IPS-18c (cell line): ENCODE measurements around the gene RBBP4.
A peak's percentile ranks its signal among the peaks of the same experiment; 100 is the strongest.
"Not testable (repeated sequence)": the region's sequence is repeated elsewhere in the genome, so short reads cannot be mapped to it uniquely, and the experiment has no call there.

ENCODE experiments used
- H3K4me3 ChIP-seq: 2 replicates; pipeline ENCODE4 v1.7.0; 2013; ENCODE audit warnings: low read depth, mild to moderate bottlenecking, low read length, moderate library complexity; ENCODE audit not compliant: insufficient read depth
- H3K9me3 ChIP-seq: one replicate; pipeline ENCODE4 v1.6.1; 2013; ENCODE audit warnings: mild to moderate bottlenecking, low read length, moderate library complexity; ENCODE audit not compliant: control insufficient read depth, insufficient read depth

RBBP4 gene

DNA sequence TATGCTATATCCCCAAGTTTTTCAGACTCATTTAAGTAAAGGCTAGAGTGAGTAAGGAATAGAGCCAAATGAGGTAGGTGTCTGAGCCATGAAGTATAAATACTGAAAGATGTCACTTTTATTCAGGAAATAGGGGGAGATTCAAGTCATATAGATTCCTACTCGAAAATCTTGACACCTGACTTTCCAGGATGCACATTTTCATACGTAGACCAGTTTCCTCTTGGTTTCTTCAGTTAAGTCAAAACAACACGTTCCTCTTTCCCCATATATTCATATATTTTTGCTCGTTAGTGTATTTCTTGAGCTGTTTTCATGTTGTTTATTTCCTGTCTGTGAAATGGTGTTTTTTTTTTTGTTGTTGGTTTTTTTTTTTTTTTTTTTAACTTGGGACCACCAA is 29.0 kb downstream of the RBBP4 start:
- not testable (repeated sequence) for H3K4me3 ChIP-seq, H3K9me3 ChIP-seq

DNA sequence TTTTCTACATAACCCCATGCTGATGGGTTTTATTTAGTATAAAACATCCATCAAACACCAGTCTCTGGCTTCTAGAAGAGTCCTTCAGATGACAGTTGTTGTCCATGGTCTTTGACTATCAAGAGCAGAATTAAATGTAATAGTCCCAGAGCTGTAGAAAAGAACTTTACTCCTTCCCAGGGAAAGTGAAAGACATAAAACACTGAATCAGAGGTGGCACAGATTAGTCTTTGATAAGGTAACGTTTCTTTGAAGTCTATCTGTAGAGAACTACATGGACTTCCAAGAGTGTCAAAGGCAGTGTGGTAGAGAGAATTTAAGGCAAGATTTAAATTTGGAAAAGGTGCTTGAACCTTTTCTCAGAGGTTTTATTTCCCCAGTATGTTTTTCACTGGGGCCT is 29.6 kb downstream of the RBBP4 start:
- Histone ChIP-seq H3K4me3 (no peak overlapping the region), H3K9me3 (no peaks in the 10 kb centered on the region)

DNA sequence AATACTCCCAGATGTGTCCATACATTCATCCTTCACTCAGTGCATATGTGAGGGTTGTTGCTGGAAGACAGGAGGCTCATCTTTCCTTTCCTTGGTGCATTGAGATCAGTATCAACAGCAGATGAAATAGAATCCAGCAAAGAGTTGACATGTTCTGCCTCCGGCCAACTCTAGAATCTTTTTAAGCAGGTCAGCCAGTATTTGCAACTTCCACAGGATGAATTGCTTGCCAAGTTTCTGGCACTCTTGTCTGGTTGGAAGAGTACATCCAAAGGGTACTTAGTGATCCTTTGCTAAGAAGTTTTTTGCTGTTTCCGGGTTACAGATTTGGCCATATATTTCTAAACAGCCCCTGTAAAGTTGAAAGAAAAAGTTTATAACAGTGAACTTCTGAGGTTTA is 30.5 kb downstream of the RBBP4 start:
- H3K4me3 ChIP-seq: no peak overlapping the region
- no peaks in the 10 kb centered on the region for H3K9me3 ChIP-seq

DNA sequence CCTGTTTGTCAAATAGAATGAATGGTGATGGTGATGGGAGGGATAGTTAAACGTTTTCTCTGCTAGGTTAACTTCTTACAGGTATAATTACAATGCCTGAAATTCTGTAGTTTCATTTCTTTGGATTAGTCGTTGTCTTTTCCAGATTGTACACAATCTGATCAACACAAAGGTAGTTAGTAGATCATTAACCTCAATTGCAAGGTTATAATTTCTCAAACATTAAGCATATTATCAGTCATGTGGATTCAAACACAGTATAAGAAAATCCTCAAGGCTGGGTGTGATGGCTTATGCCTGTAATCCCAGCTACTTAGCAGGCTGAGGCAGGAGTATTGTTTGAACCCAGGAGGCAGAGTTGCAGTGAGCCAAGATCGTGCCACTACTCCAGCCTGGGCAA is 31.0 kb downstream of the RBBP4 start:
- no peak overlapping the region for H3K4me3 ChIP-seq
- H3K9me3 ChIP-seq: no peaks in the 10 kb centered on the region

DNA sequence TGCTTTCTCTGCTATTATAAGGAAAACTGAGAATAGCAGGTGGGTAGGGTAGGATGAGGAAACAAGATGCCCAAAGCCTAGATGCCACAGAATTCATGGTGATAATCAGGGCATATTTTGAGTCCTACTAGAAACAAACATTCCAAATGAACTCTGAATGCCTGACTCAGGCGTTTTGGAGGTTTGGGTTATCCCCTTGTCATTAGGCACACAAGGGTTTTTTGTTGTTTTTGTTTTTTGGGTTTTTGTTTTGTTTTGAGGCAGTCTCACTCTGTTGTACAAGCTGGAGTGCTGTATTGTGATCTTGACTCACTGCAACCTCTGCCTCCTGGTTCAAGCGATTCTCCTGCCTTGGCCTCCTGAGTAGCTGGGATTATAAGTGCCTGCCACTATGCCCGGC is 32.4 kb downstream of the RBBP4 start:
- Histone ChIP-seq H3K9me3 (no peaks in the 10 kb centered on the region), H3K4me3 (no peak overlapping the region)

DNA sequence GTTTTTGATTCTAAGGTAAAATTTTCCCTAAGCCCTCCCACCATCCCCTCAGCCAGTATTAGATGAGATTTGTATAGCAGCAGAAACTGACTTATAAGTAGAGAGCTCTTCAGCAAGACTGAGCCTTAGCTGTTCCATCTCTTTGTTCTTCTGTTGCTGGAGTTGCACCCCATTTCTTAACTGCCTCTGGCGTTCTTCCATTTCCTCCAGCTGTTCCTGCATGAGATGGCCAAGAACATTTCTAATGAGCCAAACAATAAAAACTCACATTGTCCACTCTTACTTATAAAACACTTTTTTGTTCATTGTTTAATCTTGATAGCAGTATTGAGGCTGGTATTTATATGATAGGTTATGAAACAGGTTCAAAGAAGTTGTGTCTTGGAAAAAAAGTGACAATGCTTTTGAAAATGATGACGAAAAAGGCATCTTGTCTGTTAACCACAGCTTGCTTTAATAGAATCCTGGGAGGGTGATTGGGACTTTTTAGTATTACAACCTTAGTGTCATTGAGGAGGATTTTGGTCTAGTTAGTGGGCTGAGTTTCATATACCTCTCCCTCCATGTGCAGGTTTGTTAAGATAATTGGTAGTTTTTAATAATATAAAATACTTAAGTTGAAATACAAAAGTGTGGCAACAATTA is 33.3 kb downstream of the RBBP4 start:
- H3K9me3 ChIP-seq: no peaks in the 10 kb centered on the region
- H3K4me3 ChIP-seq: no peak overlapping the region

DNA sequence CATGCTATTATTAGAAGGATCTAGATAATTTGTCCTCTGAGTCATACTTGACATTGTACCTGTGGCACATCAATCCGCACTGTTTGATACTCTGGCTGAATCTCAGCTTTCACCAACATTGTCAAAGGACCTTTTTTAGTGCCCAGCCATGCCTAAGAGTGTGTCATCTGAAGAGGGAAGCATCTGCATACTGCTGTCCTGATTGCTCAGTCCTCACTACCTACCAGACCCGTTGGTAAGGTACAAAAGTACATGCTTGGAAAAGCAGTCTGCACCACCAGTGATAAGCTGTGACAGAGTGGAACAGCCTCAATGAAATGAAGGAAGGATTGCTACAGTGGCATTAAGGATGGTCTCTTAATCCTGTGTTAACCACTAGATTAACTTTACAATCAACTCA is 34.5 kb downstream of the RBBP4 start:
- no peaks in the 10 kb centered on the region for H3K9me3 ChIP-seq
- H3K4me3 ChIP-seq: no peak overlapping the region

DNA sequence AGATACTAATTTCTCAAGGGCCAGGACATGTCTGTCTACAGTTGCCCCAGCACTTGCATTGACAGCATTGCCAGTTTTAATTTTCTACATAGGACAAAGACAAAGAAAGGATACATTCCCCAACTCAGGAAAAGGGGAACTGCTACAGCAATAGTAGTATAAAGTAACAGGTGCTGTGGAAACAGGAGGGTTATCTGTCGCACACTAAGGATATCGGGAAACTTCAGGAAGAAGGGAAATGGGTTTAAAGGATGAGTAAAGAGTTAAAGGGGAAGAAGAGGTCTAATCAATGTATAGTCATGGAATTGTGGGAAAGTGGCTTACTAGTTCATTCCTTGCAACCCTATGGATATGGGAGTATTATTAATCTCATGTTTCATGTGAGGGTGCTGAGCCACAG is 35.4 kb downstream of the RBBP4 start:
- Histone ChIP-seq H3K9me3 (no peaks in the 10 kb centered on the region), H3K4me3 (no peak overlapping the region)

DNA sequence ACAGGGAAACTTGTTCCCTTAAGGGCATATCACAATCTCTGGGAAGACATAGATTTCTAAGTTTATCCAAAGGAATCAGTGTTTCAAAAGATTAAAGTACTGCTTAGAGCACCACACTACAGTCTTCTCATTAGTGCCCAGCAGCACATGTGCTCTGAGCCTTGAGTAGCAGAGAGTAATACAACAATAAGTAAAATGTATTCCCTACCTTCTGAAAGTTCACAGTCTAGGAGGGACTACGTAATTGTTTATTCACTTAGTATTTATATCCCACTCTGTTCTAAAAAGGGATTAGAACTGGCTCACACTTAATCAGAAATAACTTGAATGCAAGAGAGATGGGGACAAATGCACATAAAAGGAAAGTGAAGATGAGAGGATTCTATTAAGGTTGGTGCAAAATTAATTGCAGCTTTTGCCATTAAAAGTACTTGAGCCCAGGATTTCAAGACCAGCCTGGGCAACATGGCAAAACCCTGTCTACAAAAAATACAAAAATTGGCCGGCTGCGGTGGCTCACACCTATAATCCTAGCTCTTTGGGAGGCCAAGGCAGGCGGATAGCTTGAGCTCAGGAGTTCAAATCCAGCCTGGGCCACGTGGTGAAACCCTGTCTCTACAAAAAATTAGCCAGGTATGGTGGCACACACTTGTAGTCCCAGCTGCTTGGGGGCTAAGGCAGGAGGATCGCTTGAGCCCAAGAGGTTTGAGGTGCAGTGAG is 42.6 kb downstream of the RBBP4 start:
- H3K4me3 ChIP-seq: no peak overlapping the region
- no peaks in the 10 kb centered on the region for H3K9me3 ChIP-seq

DNA sequence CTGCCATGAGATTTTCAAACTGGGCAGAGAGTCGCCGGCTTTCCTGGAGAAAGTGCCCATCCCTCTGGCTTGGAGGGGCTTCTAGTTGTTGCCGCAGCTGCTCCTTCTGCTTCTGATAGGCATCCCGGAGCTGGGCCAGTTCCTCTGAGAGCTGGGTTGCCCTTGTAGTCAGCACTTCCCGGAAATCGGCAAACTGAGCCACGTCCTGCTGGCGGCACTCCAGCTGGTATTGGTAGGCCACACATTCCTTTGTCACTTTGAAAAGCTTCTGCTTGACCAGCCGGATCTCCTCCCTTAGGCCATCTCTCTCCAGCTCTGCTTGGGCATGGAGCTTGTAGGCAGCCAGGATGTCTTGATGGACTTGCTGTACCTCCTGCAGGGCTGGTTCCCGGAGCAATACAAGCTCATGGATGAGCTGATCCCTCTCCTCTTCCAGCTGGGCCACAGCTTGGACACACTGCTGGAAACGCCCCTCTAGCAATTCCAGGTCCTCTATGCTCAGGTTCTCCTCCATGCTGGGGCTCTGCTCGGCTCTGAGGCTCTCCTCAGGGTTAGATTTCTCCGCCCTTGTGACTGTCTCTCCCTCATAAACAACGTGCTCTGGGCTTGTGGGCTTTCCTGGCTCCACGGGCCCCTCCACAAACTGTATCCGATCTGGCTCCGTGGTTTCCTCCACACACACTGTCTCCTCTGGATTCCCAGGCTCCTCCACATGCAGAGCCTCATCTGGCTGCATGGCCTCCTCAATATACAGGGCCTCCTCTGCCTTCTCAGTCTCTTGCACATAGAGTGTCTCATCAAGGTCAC is 44.3 kb downstream of the RBBP4 start:
- no peaks in the 10 kb centered on the region for H3K9me3 ChIP-seq
- no peak overlapping the region for H3K4me3 ChIP-seq

DNA sequence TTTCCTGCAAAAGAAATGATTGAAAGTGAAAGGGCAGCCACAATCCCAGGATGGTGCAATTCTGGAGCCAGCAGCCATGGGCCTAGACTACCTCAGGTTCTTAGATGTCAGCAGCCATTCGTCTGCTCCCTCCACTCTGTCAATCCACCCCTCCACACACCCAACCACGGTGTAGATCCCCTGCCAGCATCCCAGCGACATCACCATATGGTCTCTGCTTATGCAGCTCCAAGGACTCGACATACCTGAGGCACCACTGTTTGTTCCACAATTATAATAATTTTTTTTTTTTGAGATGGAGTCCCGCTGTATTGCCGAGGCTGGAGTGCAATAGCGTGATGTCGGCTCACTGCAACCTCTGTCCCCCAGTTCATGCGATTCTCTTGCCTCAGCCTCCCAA is 45.0 kb downstream of the RBBP4 start:
- Histone ChIP-seq H3K9me3 (no peaks in the 10 kb centered on the region), H3K4me3 (no peak overlapping the region)

DNA sequence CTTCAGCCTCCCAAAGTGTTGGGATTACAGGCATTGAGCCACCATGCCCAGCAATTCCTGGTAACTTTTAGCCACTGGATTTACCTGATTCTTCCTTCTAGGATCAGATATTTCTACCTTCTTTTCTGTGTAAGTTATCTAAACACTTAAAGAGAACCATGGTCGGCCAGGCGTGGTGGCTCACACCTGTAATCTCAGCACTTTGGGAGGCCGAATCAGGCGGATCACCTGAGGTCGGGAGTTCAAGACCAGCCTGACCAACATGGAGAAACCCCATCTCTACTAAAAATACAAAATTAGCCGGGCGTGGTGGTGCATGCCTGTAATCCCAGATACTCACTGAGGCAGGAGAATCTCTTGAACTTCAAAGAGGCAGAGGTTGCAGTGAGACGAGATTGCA is 46.0 kb downstream of the RBBP4 start:
- not testable (repeated sequence) for H3K4me3 ChIP-seq, H3K9me3 ChIP-seq

DNA sequence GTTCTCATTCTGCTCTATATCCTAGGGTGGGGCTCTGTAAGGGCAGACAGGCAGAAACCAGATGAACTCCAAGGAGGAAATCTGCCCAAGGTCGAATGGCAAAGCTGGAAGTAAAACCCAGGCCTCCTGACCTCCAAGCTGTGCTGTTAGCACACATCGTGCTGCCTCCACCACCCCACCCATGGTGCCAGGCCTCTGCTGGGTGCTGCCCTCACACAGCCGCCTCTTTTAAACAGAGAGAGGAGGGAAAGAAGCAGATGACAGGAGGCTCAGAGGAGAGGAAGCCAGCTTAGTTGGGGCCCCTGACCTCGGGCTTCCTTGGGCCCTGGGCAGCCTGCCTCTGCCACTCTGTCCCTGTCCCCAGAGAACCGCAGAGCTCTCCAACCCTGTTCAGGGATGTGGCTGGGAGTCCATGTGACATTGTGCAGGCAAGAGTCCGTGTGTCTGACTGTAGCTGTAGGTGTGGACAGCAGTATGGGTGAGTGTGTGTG is 50.5 kb downstream of the RBBP4 start:
- Histone ChIP-seq H3K9me3 (no peaks in the 10 kb centered on the region), H3K4me3 (no peak overlapping the region)

DNA sequence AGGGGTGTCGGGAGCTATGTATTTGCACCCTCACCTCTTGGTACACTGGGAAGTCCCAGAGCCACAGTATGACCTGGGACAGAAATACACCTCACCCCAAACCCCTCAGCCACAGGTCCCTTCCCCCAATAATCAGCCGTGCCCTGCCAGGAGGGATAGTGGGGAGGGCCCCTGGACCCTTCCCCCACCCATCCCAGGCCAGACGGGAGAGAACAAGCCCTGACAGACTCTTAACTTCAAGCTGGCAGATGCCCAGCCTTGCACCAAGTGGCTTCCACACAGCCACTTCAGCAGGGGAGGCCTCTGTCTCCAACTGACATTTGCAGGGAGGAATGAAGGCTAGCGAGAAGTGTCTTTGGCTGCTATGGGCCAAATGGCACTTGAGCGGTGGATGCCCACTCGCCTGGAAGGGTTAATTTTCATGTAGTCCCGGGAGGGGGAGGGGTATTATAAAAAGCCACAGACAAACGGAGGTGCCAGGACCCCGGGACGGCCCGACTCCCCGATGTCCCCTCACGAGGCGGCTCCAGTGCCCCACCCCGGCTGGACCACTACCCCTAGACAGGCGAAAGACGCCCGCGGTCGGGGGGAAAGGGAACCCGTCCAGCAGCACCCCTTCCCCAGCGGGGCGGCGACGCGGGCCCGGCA is 51.1 kb downstream of the RBBP4 start:
- Histone ChIP-seq H3K9me3 (no peaks in the 10 kb centered on the region), H3K4me3 (peak overlapping the region; percentile 36)

DNA sequence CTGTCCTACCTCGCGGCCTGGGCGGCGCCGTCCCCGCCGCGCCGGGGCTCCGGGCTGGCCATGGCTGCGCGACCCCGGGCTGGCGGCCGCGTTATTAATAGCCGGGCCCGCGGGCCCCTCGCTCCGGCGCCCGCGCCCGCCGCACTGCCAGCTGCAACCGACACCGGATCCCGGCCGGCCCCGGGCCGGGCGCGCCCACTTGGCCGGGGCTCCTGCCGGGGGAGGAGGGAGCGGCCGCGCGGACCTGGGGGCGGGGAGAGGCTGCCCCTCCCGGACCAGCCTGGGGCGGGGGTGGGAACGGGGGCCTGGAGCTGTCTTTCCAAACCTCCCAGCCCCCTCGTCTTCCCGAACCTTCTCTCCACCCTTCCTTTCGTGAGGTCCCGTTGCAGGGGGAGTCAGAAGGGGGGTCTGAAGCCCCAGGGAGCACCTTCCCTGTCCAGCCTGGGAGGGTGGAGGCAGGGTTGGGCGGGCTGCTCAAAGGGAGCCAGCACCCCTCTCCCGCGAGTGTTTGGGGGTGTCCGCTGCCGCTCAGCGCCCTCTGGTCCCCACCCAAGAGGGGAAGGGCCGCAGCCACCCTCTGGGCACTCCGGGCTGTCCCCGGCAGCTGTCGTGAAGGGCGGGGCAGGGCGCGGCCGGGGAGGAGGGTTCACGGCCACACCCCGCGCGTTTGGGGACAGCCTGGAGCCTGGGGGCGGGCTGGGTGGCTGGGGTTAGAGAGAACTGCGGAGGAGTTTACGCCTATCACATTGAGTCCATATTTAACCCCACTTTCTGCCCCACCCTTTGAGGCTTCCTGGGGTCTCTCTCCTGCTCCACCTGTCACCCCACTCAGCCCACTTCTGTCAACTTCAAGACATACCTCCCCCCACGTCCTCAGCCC is 51.8 kb downstream of the RBBP4 start, which contains the start of gene SYNC:
TSS of gene SYNC (minus strand) at position 172 of the 880 bp plus-strand sequence. CDS start at position 62, 110 bp downstream.
- Histone ChIP-seq H3K4me3 (peak within 1 kb of the TSS; percentile 51), H3K9me3 (no peaks in the 10 kb centered on the region)

DNA sequence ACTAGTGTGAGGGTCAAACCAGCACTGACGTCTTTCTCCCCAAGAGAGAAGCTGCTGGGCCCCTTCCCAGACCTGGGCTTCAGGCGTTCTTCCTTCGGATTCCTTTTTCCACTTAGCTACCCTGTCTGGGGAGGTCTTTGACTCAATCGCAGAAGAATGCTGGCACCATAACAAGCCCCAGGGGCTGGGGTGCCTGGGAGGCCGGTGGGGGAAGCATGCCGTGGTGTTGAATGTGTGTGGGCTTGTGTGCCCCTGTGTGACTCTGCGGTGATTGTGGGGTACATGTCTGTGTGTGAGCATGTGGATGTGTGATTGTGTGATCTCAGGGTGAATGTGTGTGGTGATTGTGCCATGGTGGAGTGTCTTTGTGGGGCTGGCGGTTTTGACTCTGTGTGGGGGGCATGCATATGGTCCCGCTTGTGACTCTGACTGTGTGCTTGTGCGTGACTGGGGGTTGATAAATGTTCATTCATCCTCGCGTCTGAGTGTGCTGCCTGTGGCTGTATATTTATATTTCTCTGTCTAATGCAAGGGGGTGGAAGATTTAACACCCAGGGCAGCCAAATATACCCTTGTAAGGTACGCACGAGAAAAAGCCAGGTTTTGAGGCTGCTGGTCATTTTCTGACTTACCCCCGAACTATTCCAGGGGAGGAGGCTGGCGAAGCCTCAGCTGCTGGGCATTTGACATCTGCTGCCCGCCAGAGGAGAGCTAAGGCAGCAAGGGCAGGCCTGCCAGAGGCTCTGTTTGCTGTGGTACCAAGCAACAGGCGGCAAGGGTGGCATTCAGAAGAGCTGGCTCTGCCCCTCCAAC is 52.7 kb downstream of the RBBP4 start:
- Histone ChIP-seq H3K4me3 (peak overlapping the region; percentile 51), H3K9me3 (no peaks in the 10 kb centered on the region)
